Astrocyte (in vitro differentiated cells and primary cell): ENCODE data around the gene IL17B.

Source experiments
- CTCF ChIP-seq: IDR thresholded peaks from 2 replicates; pipeline ENCODE4 v1.5.1; 2011; ENCODE audit warnings: low read depth, mild to moderate bottlenecking, inconsistent platforms, low read length, moderate library complexity; ENCODE audit not compliant: insufficient read depth
- EZH2 ChIP-seq: IDR thresholded peaks from 2 replicates; pipeline ENCODE4 v1.6.1; 2012; ENCODE audit warnings: mild to moderate bottlenecking, low read length, inconsistent platforms; ENCODE audit not compliant: insufficient read depth

DNA sequence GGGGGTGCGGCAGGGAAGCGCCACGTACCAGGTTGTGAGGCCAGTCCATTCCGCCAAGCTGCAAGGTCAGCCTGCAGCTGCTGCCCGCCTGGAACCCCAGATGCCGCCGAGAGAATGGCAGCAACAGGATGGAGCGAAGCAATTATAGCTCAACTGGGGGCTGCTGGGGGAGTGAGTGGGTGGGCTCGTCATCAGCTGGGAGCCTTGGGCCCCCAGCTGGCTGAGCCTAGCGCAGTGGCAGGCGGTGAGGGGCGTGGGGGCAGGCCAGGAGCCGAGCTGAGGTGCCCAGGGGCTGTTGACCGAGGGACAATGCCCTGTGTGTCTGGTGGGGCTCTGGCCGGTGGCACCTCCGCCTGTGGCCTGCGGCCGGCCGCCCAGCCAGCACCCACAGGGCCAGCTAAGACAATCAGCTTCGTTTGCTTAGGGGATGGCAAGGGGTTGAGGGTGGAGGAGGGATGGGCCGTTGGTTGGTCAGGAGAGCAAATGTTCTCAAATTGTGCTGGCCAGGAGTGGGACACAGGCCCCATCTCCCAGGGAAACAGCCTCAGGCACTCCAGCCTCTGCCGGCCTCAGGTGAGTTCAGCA, at the start of gene IL17B:
- TF ChIP-seq CTCF (no peak), EZH2 (no peak)
